Endothelial cell (in vitro differentiated cells): ENCODE measurements around the gene ZNF316. TPM values are rescaled to one million over a fixed set of nuclear protein-coding genes. Genes with fewer than 3 reads are reported as not detected.
"Not testable (repeated sequence)": the region's sequence is repeated elsewhere in the genome, so short reads cannot be mapped to it uniquely, and the experiment has no call there.

Source experiments
- DNase-seq: peaks from one replicate; pipeline ENCODE4 v3.0.0; 2021; ENCODE audit warnings: low spot score
- H3K27ac Mint-ChIP-seq: one replicate; pipeline ENCODE4 v1.8.0; 2021; ENCODE audit warnings: mixed read lengths, inconsistent platforms; ENCODE audit not compliant: unreplicated experiment
- H3K27me3 Mint-ChIP-seq: one replicate; pipeline ENCODE4 v1.8.0; 2021; ENCODE audit warnings: mild to moderate bottlenecking, moderate library complexity, mixed read lengths, inconsistent platforms; ENCODE audit not compliant: unreplicated experiment
- H3K36me3 Mint-ChIP-seq: one replicate; pipeline ENCODE4 v1.8.0; 2021; ENCODE audit warnings: mild to moderate bottlenecking, low read depth, mixed read lengths, inconsistent platforms; ENCODE audit not compliant: unreplicated experiment
- H3K4me1 Mint-ChIP-seq: one replicate; pipeline ENCODE4 v1.8.0; 2021; ENCODE audit warnings: mild to moderate bottlenecking, mixed read lengths, inconsistent platforms; ENCODE audit not compliant: unreplicated experiment
- H3K4me3 Mint-ChIP-seq: one replicate; pipeline ENCODE4 v1.8.0; 2021; ENCODE audit warnings: mild to moderate bottlenecking, mixed read lengths, inconsistent platforms; ENCODE audit not compliant: unreplicated experiment
- H3K9me3 Mint-ChIP-seq: one replicate; pipeline ENCODE4 v1.8.0; 2021; ENCODE audit warnings: mixed read lengths, inconsistent platforms; ENCODE audit not compliant: unreplicated experiment
- total RNA-seq: library from RNA; stranded (reverse); fragmentation: NEBNext Ultra II Directional; extraction: Animal tissue kit (Norgen Biotek cat#: 25700); gene quantifications from one replicate; pipeline ENCODE4 v1.2.1, GENCODE V29; 2021; ENCODE audit not compliant: unreplicated experiment
- TF ChIP-seq, protein P1 (sequence below): fragments of 200-600 bp; sonication (generic); IDR thresholded peaks from one replicate; pipeline ENCODE4 v1.5.0; 2021; ENCODE audit warnings: antibody characterized with exemption; ENCODE audit not compliant: unreplicated experiment

The ZNF316 gene
- total RNA-seq, 1 donor from 2014 or later, result 42.2 TPM

GRCh38 chr7:6628045-6628444 is 9.1 kb upstream of the ZNF316 start:
- no peak overlapping the region for H3K27ac Mint-ChIP-seq
- no peaks in the 10 kb centered on the region for H3K4me1 Mint-ChIP-seq
- H3K4me3 Mint-ChIP-seq, result no peak overlapping the region
- H3K36me3 Mint-ChIP-seq, result peaks cover 3% of the 10 kb centered on the region
- TF ChIP-seq, protein P1, sequence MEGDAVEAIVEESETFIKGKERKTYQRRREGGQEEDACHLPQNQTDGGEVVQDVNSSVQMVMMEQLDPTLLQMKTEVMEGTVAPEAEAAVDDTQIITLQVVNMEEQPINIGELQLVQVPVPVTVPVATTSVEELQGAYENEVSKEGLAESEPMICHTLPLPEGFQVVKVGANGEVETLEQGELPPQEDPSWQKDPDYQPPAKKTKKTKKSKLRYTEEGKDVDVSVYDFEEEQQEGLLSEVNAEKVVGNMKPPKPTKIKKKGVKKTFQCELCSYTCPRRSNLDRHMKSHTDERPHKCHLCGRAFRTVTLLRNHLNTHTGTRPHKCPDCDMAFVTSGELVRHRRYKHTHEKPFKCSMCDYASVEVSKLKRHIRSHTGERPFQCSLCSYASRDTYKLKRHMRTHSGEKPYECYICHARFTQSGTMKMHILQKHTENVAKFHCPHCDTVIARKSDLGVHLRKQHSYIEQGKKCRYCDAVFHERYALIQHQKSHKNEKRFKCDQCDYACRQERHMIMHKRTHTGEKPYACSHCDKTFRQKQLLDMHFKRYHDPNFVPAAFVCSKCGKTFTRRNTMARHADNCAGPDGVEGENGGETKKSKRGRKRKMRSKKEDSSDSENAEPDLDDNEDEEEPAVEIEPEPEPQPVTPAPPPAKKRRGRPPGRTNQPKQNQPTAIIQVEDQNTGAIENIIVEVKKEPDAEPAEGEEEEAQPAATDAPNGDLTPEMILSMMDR, result no peak
- no peaks in the 10 kb centered on the region for H3K9me3 Mint-ChIP-seq
- H3K27me3 Mint-ChIP-seq, result peaks cover 5% of the 10 kb centered on the region
- DNase-seq, result no peak

- Mint-ChIP-seq H3K27me3 (peaks cover 2% of the 10 kb centered on the region), H3K27ac (no peak overlapping the region)
Measured at GRCh38 chr7:6630007-6630849, 6.9 kb upstream of the ZNF316 start.

GRCh38 chr7:6631605-6632004 is 5.5 kb upstream of the ZNF316 start:
- H3K9me3 Mint-ChIP-seq, result no peaks in the 10 kb centered on the region
- H3K4me1 Mint-ChIP-seq, result peaks cover 10% of the 10 kb centered on the region
- peaks cover 2% of the 10 kb centered on the region for H3K27me3 Mint-ChIP-seq
- TF ChIP-seq, protein P1, result no peak
- H3K36me3 Mint-ChIP-seq, result peaks cover 5% of the 10 kb centered on the region
- H3K4me3 Mint-ChIP-seq, result no peak overlapping the region
- H3K27ac Mint-ChIP-seq, result no peak overlapping the region
- no peak for DNase-seq

More at GRCh38 chr7:6630007-6630849, 6.9 kb upstream of the ZNF316 start:
- Mint-ChIP-seq H3K9me3 (no peaks in the 10 kb centered on the region), H3K36me3 (peaks cover 5% of the 10 kb centered on the region), H3K4me3 (no peak overlapping the region), H3K4me1 (peaks cover 10% of the 10 kb centered on the region)
- no peak for DNase-seq
- TF ChIP-seq, protein P1, result no peak

DNA sequence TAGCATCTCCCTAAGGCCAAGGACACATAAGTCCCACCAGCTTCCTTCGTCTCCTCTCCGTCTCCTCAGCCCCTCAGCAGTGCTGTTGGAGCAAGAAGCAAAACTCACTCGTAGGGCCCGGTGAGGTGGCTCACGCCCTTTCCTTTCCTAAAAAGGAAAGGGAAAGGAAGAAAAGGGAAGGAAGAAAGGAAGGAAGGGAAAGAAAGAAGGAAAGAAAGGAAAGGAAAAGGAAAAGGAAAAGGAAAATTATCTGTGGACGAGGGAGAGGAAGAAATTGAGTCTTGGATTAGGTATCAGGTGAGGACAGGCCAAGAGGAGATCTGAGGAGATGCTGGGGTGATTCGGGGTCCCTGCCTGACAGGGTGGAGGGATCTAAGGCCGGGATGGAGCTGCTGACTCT is 3.1 kb upstream of the ZNF316 start:
- Mint-ChIP-seq H3K9me3 (peaks cover under 1% of the 10 kb centered on the region), H3K4me3 (peak overlapping the region; percentile 52), H3K27me3 (peaks cover 2% of the 10 kb centered on the region), H3K36me3 (peaks cover 12% of the 10 kb centered on the region), H3K4me1 (peaks cover 20% of the 10 kb centered on the region), H3K27ac (peak overlapping the region; percentile 49)
- TF ChIP-seq, protein P1, result no peak
- DNase-seq, result no peak

- Mint-ChIP-seq H3K27ac (peak overlapping the region; percentile 63), H3K4me3 (peak overlapping the region; percentile 25), H3K4me1 (peaks cover 27% of the 10 kb centered on the region), H3K36me3 (peaks cover 18% of the 10 kb centered on the region)
- not testable (repeated sequence) for DNase-seq, H3K27me3 Mint-ChIP-seq, H3K9me3 Mint-ChIP-seq
Measured at GRCh38 chr7:6634971-6635370, 2.1 kb upstream of the ZNF316 start.
